Vagina (tissue), 2 donors: ENCODE data around the gene PAPOLB.

Experiments
- CTCF ChIP-seq, 3 experiments: fragments of 450-650 bp in 2 of 3; fragments of 200-600 bp in 1 of 3; sonication (generic) in 1 of 3; IDR thresholded peaks; one replicate each; pipeline ENCODE4 v1.5.1; 2017 to 2019; ENCODE audit warnings: antibody characterized with exemption in 3 of 3, mild to moderate bottlenecking in 2 of 3, moderate library complexity in 2 of 3
- POLR2A ChIP-seq, 2 donors: fragments of 450-650 bp; IDR thresholded peaks; one replicate each; pipeline ENCODE4 v1.6.1; 2017; ENCODE audit warnings: antibody characterized with exemption in 2 of 2, mild to moderate bottlenecking in 2 of 2, moderate library complexity in 2 of 2

- TF ChIP-seq CTCF (IDR thresholded peaks at IDR 0.05) (no peak), POLR2A (IDR thresholded peaks at IDR 0.05) (no peak)
Measured at GRCh38 chr7:4906682-4907081, 44.9 kb upstream of the PAPOLB start.
